ENCODE measurements around the gene IL13.
"Not testable (repeated sequence)": the region's sequence is repeated elsewhere in the genome, so short reads cannot be mapped to it uniquely, and the experiment has no call there.

Gene IL13

GRCh38 chr5:132684922-132685720, 27.1 kb downstream of the IL13 start:
- intact Hi-C loops (cut with DNase I), result no loop called here
- no peak for DNase-seq

GRCh38 chr5:132686193-132686592, 28.2 kb downstream of the IL13 start:
- intact Hi-C loops (cut with DNase I), result no loop called here
- DNase-seq, result no peak

- intact Hi-C loops (cut with DNase I), result no loop called here
- DNase-seq, result no peak
These were observed 30.0 kb downstream of the IL13 start for GRCh38 chr5:132687995-132688394.

- intact Hi-C loops (cut with DNase I), result no loop called here
- no peak for DNase-seq
These were observed 30.8 kb downstream of the IL13 start for GRCh38 chr5:132688536-132689339.

GRCh38 chr5:132689513-132689912, 31.5 kb downstream of the IL13 start:
- no peak for DNase-seq
- intact Hi-C loops (cut with DNase I), result no loop called here

- intact Hi-C loops (cut with DNase I), result no loop called here
- no peak for DNase-seq
These were observed 32.2 kb downstream of the IL13 start for GRCh38 chr5:132690156-132690555.

- DNase-seq; intact Hi-C loops (cut with DNase I): not testable (repeated sequence)
These were observed 34.0 kb downstream of the IL13 start for GRCh38 chr5:132691755-132692631.

- no peak for DNase-seq
- intact Hi-C loops (cut with DNase I), result no loop called here
These were observed 34.6 kb downstream of the IL13 start for GRCh38 chr5:132692632-132692967.

GRCh38 chr5:132695956-132696355, 38.0 kb downstream of the IL13 start:
- DNase-seq, result no peak
- intact Hi-C loops (cut with DNase I), result no loop called here

GRCh38 chr5:132704875-132705274, 46.9 kb downstream of the IL13 start:
- intact Hi-C loops (cut with DNase I), result no loop called here
- DNase-seq, result no peak

GRCh38 chr5:132708645-132709044, 50.7 kb downstream of the IL13 start:
- intact Hi-C loops (cut with DNase I), result no loop called here
- DNase-seq, result no peak

All from posterior cingulate gyrus (tissue), 11 donors.